ENCODE measurements around the gene PAX1.

PAX1 gene

GRCh38 chr20:21739682-21740081 is 34.2 kb downstream of the PAX1 start:
- no peak for DNase-seq

GRCh38 chr20:21741266-21741665 is 35.8 kb downstream of the PAX1 start:
- DNase-seq, result no peak

GRCh38 chr20:21762646-21763045 is 57.2 kb downstream of the PAX1 start:
- DNase-seq, result no peak

GRCh38 chr20:21767200-21767738 is 61.8 kb downstream of the PAX1 start:
- DNase-seq, result no peak

- no peak for DNase-seq
These were observed 62.3 kb downstream of the PAX1 start for GRCh38 chr20:21767739-21768223.
